GM12872 (cell line): ENCODE measurements around the gene PGAP2.

Experiments used
- CTCF ChIP-seq: IDR thresholded peaks from 3 replicates; pipeline ENCODE4 v1.5.1; 2011; ENCODE audit warnings: low read depth, mild to moderate bottlenecking, low read length, moderate library complexity; ENCODE audit not compliant: insufficient read depth

The PGAP2 gene

DNA sequence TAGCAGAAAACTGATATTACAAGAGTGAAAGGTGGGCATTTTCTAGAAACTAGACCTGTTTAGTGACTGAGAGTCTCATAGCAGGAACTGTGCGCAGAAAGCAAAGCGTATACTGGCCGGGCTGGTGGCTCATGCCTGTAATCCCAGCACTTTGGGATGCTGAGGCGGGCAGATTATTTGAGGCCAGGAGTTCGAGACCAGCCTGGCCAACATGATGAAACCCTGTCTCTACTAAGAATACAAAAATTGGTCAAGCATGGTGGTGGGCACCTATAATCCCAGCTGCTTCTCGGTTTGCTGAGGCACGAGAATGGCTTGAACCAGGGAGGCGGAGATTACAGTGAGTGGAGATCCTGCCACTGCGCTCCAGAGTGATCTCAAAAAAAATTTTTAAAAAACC lies 9.2 kb upstream of the PGAP2 start:
- TF ChIP-seq CTCF = no peak

GRCh38 chr11:3799873-3800272 lies 8.5 kb upstream of the PGAP2 start:
- no peak for TF ChIP-seq CTCF

GRCh38 chr11:3802011-3802790 lies 6.2 kb upstream of the PGAP2 start:
- no peak for TF ChIP-seq CTCF

- no peak for TF ChIP-seq CTCF
Observed at GRCh38 chr11:3803726-3804495, 4.4 kb upstream of the PGAP2 start.

DNA sequence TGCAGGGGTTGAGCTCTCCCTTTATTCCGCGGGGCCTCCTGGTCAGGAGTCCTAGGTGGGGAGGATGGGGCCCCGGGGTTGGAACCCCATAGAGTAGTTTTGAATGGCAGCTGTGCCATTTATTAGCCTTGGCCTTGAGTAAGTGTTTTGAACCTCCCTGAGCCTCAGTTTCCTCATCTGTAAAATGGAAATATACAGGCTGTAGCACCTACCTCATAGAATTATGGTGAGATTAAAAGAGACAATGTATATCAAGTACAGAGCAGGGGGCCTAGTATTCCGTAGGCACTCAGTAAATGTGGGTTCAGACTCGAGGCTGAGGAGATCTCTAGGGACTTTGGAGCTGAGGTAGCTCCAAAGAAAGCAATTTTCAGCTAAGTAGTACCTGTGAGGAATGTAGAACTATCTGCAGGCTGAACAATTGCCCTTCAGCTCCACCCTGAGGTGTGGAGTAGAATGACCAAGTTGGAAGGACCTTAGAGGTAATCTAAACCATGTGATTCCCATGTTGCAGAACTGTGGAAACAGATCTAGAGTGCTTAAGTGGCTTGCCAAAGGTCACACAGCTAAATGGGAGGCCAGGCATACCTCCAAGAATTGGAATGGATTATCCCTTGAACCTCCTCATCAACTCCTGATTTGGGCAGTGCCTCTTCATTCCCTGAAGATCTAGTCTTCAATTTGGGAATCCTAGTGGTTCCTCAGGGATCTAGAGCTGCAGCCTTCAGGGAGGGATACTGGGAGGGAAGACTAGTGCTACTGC lies 682 bp downstream of the PGAP2 start:
- peak; percentile 66 for TF ChIP-seq CTCF

DNA sequence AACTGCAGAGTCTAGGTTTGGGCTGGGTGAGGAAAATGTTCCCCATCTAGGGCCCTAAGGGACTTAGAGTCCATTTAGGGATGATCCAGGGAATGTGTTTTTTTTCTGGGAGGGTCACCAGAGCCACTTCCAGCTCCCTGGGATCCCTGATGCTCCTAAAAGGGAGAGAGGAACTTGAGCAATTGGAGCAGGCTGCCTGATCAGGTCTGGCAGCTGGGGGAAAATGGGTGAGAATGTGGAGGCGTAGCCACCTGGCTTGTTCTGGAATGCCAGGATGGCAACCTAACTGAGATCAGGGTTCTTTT lies 1.2 kb downstream of the PGAP2 start:
- no peak for TF ChIP-seq CTCF

GRCh38 chr11:3810446-3810845 lies 2.1 kb downstream of the PGAP2 start:
- no peak for TF ChIP-seq CTCF
